Measurements from ENCODE around the gene UGT1A10. TPM values are rescaled to one million over a fixed set of nuclear protein-coding genes. Genes with fewer than 3 reads are reported as not detected.

Gene UGT1A10
- total and polyA plus RNA-seq, 10 of the 15 experiments (the other 5 are each of a cell fraction or from before 2014, with no cell fraction given), result not detected

- TF ChIP-seq IRF5 (IDR thresholded peaks at IDR 0.05; ENCODE audit: borderline replicate concordance), result no peak
- no peak for TF ChIP-seq WRNIP1 (IDR thresholded peaks at IDR 0.05; ENCODE audit: borderline replicate concordance, low read depth, low read length)
- TF ChIP-seq TARDBP (IDR thresholded peaks at IDR 0.05; ENCODE audit: borderline replicate concordance), result no peak
- TF ChIP-seq ZNF217 (IDR thresholded peaks at IDR 0.05), result no peak
- TF ChIP-seq MYC (IDR thresholded peaks at IDR 0.05; ENCODE audit: insufficient read depth, insufficient read length, insufficient replicate concordance, low read length, severe bottlenecking), result no peak
- no peak for TF ChIP-seq TCF3 (IDR thresholded peaks at IDR 0.05; ENCODE audit: borderline replicate concordance, insufficient read depth, low read depth, low read length)
- TF ChIP-seq CBFB (IDR thresholded peaks at IDR 0.05; ENCODE audit: low read depth), result no peak
- no peak for TF ChIP-seq RFX5 (IDR thresholded peaks at IDR 0.05; ENCODE audit: low read depth, low read length)
- TF ChIP-seq TAF1 (IDR thresholded peaks at IDR 0.05; ENCODE audit: borderline replicate concordance, low read depth, low read length), result no peak
Measured at GRCh38 chr2:233794128-233794658, 157.9 kb downstream of the UGT1A10 start (continued).

DNA sequence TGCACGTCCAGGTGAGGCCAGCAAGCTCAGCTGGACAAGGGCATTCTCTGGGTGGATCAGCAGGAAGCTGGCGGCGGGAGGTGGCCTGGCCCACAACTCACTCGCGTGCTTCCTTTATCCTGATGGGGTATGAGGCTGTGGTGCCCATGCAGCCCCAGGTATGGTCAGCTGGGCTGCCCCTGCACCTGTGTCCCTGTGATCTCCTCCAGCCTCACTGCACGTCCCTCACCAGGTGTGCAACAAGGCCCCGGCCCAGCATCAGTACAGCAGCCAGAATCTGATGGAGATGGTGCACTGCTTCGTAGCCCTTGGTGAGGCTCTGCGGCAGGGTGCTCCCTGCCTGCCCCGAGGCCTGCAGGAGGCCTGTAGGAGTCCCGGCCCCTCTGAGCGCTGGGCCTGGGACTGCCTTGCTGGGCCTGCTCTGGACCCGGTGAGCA lies 159.5 kb downstream of the UGT1A10 start:
- DNase-seq (ENCODE audit: low read depth, low spot score), result no peak
- ChIA-PET POLR2A (no interaction called here), RAD21 (ENCODE audit: unreplicated experiment) (no interaction called here), SMC1A (ENCODE audit: uncharacterized antibody, unreplicated experiment) (no interaction called here), CTCF (interaction anchor here (0.7 kb wide), 1 partner anchor 15 kb away, joined by 3 read pairs; no protein-coding TSS in a partner anchor)
- in situ Hi-C loops (cut with MboI), result no loop called here
- Histone ChIP-seq H4K20me1 (ENCODE audit: control insufficient read depth, insufficient read depth) (no peaks in the 10 kb centered on the region), H3K4me3 (no peak overlapping the region), H3K36me3 (ENCODE audit: control insufficient read depth in 2 of 2, insufficient read depth in 2 of 2, low read length in 1 of 2) (no peaks in the 10 kb centered on the region), H2AFZ (ENCODE audit: control insufficient read depth, low read depth, low read length) (no peak overlapping the region), H3K27ac (ENCODE audit: control insufficient read depth, insufficient read depth) (no peak overlapping the region), H3K79me2 (ENCODE audit: control insufficient read depth, insufficient read depth, low read length) (no peaks in the 10 kb centered on the region), H3K9me3 (replicated peaks; ENCODE audit: control insufficient read depth, insufficient read depth, low read length) (no peaks in the 10 kb centered on the region), H3K4me2 (ENCODE audit: control insufficient read depth, insufficient read depth) (no peak overlapping the region), H3K9ac (ENCODE audit: control insufficient read depth, insufficient read depth, low read length) (no peak overlapping the region), H3K27me3 (replicated peaks in 1 of 2; ENCODE audit: control insufficient read depth in 2 of 2, insufficient read depth in 2 of 2, low read length in 1 of 2) (no peaks in the 10 kb centered on the region; a peak in 2 of 4 replicates), H3K4me1 (ENCODE audit: control insufficient read depth, insufficient read depth, low read length) (no peaks in the 10 kb centered on the region)
- BruUV-seq (replicated peaks), result no TSS peak
- WGBS (ENCODE audit: insufficient coverage, insufficient replicate concordance, low lambda C conversion rate, missing lambda C conversion rate), result 49% methylated on average over 13 of the region's 13 CpGs
- ATAC-seq, result no peak
- intact Hi-C loops (cut with micrococcal nuclease; ENCODE audit: unreplicated experiment), result no loop called here
- FAIRE-seq, result no peak
- TF ChIP-seq YBX1 (IDR thresholded peaks at IDR 0.05), result no peak
- TF ChIP-seq ZNF24 (IDR thresholded peaks at IDR 0.05), result no peak
- TF ChIP-seq BMI1 (IDR thresholded peaks at IDR 0.05; ENCODE audit: borderline replicate concordance), result no peak
- no peak for TF ChIP-seq CHD2 (IDR thresholded peaks at IDR 0.05; ENCODE audit: borderline replicate concordance, low read depth, low read length)
- no peak for TF ChIP-seq POLR2AphosphoS5 (IDR thresholded peaks at IDR 0.05; ENCODE audit: low read length)
- no peak for TF ChIP-seq EED (IDR thresholded peaks at IDR 0.05; ENCODE audit: low read depth)
- TF ChIP-seq DPF2 (IDR thresholded peaks at IDR 0.05), result no peak
- TF ChIP-seq CREB1 (IDR thresholded peaks at IDR 0.05; ENCODE audit: low read depth), result no peak
- no peak for TF ChIP-seq ATF2 (IDR thresholded peaks at IDR 0.05; ENCODE audit: low read length)
- no peak for TF ChIP-seq HSF1 (IDR thresholded peaks at IDR 0.05; ENCODE audit: low read depth, low read length)
- TF ChIP-seq, protein P1, sequence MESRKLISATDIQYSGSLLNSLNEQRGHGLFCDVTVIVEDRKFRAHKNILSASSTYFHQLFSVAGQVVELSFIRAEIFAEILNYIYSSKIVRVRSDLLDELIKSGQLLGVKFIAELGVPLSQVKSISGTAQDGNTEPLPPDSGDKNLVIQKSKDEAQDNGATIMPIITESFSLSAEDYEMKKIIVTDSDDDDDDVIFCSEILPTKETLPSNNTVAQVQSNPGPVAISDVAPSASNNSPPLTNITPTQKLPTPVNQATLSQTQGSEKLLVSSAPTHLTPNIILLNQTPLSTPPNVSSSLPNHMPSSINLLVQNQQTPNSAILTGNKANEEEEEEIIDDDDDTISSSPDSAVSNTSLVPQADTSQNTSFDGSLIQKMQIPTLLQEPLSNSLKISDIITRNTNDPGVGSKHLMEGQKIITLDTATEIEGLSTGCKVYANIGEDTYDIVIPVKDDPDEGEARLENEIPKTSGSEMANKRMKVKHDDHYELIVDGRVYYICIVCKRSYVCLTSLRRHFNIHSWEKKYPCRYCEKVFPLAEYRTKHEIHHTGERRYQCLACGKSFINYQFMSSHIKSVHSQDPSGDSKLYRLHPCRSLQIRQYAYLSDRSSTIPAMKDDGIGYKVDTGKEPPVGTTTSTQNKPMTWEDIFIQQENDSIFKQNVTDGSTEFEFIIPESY (IDR thresholded peaks at IDR 0.05), result no peak

Measured in GM12878 (cell line).